ENCODE results near the gene CUX1.
"Not testable (repeated sequence)": the region's sequence is repeated elsewhere in the genome, so short reads cannot be mapped to it uniquely, and the experiment has no call there.

Gene CUX1

GRCh38 chr7:101817471-101818286 lies at the start of gene CUX1:
Gene CUX1, plus strand, starts transcription at chr7:101817626. Its CDS starts 14 bp downstream, at chr7:101817640.
- no peak for DNase-seq

GRCh38 chr7:101768280-101768679 lies 49.1 kb upstream of the CUX1 start:
- DNase-seq = no peak

GRCh38 chr7:101770466-101770865 lies 47.0 kb upstream of the CUX1 start:
- DNase-seq = no peak

GRCh38 chr7:101772508-101773211 lies 44.8 kb upstream of the CUX1 start:
- DNase-seq = no peak

- no peak for DNase-seq
Measured at GRCh38 chr7:101775181-101775580, 42.2 kb upstream of the CUX1 start.

- DNase-seq = no peak
Measured at GRCh38 chr7:101778026-101778580, 39.3 kb upstream of the CUX1 start.

- no peak for DNase-seq
Measured at GRCh38 chr7:101779267-101779666, 38.2 kb upstream of the CUX1 start.

- DNase-seq = no peak
Measured at GRCh38 chr7:101780281-101780680, 37.1 kb upstream of the CUX1 start.

GRCh38 chr7:101781439-101781838 lies 36.0 kb upstream of the CUX1 start:
- no peak for DNase-seq

- DNase-seq = no peak
Measured at GRCh38 chr7:101782476-101782875, 35.0 kb upstream of the CUX1 start.

GRCh38 chr7:101782896-101783295 lies 34.5 kb upstream of the CUX1 start:
- no peak for DNase-seq

GRCh38 chr7:101783381-101784181 lies 33.8 kb upstream of the CUX1 start:
- DNase-seq = no peak

- DNase-seq = no peak
Measured at GRCh38 chr7:101784292-101785127, 32.9 kb upstream of the CUX1 start.

GRCh38 chr7:101787864-101788263 lies 29.6 kb upstream of the CUX1 start:
- no peak for DNase-seq

- no peak for DNase-seq
Measured at GRCh38 chr7:101788517-101788916, 28.9 kb upstream of the CUX1 start.

- DNase-seq = no peak
Measured at GRCh38 chr7:101790566-101791293, 26.7 kb upstream of the CUX1 start.

- DNase-seq = no peak
Measured at GRCh38 chr7:101792051-101792681, 25.3 kb upstream of the CUX1 start.

- not testable (repeated sequence) for DNase-seq
Measured at GRCh38 chr7:101792682-101793071, 24.7 kb upstream of the CUX1 start.

GRCh38 chr7:101795461-101795860 lies 22.0 kb upstream of the CUX1 start:
- no peak for DNase-seq

GRCh38 chr7:101798173-101798572 lies 19.3 kb upstream of the CUX1 start:
- DNase-seq = not testable (repeated sequence)

Measured in SHP77 treated with DMSO at 0.1 percent for 48 hours (cell line).